WTC11 (cell line): Measurements from ENCODE around the gene AGPAT3.

Source experiments
- IRF2 ChIP-seq: sonication (generic); formaldehyde crosslinking; IDR thresholded peaks from 2 replicates; pipeline ENCODE4 v1.8.0; 2022; ENCODE audit warnings: low read depth, missing genetic modification reagents, borderline replicate concordance
- TF ChIP-seq, protein P1 (sequence below): sonication (generic); formaldehyde crosslinking; IDR thresholded peaks from 2 replicates; pipeline ENCODE4 v1.8.1; 2022; ENCODE audit warnings: low read depth, missing genetic modification reagents, borderline replicate concordance

DNA sequence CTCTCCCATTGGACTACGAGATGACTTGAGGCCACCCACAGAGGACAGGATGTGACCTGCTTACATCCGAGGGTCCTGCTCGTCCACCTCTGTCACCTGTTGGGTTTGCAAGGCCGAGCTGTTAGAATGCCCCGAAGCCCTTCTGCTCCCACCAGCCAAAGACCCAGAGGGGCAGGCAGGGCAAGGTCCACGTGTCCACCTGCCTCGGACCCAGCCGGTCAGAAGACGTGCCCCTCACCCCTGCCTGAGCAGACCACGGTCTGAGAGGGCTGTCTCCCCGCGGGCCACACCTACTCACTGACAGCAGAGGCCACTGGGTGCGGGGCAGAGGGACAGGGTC lies 116.8 kb downstream of the AGPAT3 start:
- TF ChIP-seq, protein P1, sequence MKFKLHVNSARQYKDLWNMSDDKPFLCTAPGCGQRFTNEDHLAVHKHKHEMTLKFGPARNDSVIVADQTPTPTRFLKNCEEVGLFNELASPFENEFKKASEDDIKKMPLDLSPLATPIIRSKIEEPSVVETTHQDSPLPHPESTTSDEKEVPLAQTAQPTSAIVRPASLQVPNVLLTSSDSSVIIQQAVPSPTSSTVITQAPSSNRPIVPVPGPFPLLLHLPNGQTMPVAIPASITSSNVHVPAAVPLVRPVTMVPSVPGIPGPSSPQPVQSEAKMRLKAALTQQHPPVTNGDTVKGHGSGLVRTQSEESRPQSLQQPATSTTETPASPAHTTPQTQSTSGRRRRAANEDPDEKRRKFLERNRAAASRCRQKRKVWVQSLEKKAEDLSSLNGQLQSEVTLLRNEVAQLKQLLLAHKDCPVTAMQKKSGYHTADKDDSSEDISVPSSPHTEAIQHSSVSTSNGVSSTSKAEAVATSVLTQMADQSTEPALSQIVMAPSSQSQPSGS = no peak
- TF ChIP-seq IRF2 (CRISPR knock-in tag) = no peak
